Measurements from ENCODE around the gene RAB33B. TPM values are rescaled to one million over a fixed set of nuclear protein-coding genes. Genes with fewer than 3 reads are reported as not detected.

Gene RAB33B
- total and polyA plus RNA-seq, 9 of the 15 experiments (the other 6 are each of a cell fraction or from before 2014, with no cell fraction given) = 1.7 to 3.7 (median 3.0) TPM

GRCh38 chr4:139453041-139453370 lies 915 bp upstream of the RAB33B start (continued):
- TF ChIP-seq YY1 (IDR thresholded peaks at IDR 0.05; ENCODE audit: borderline replicate concordance in 1 of 3, control insufficient read depth in 1 of 3, extremely low read depth in 1 of 3, insufficient read depth in 3 of 3, insufficient read length in 1 of 3, insufficient replicate concordance in 2 of 3, low read depth in 1 of 3, low read length in 2 of 3) (no peak), NR0B1 (IDR thresholded peaks at IDR 0.05; ENCODE audit: partially characterized antibody) (no peak), HMBOX1 (IDR thresholded peaks at IDR 0.05) (peak; percentile 99), ZEB2 (IDR thresholded peaks at IDR 0.05) (peak; percentile 48; the same call in 1 of the 2 replicates), IRF9 (tag; IDR thresholded peaks at IDR 0.05) (no peak), MITF (IDR thresholded peaks at IDR 0.05) (peak; percentile 40), ZNF124 (CRISPR knock-in tag; IDR thresholded peaks at IDR 0.05) (no peak), CTCFL (IDR thresholded peaks at IDR 0.05; ENCODE audit: borderline replicate concordance, insufficient read depth, low read depth, low read length, poor library complexity, severe bottlenecking) (peak; percentile 29), MAFG (tag; conservative IDR thresholded peaks at IDR 0.05) (0 out of 2 replicates have a peak, but pooled peaks have one; percentile 3), PATZ1 (CRISPR knock-in tag; IDR thresholded peaks at IDR 0.05; ENCODE audit: borderline replicate concordance) (0 out of 2 replicates have a peak, but pooled peaks have one; percentile 54), C11orf30 (IDR thresholded peaks at IDR 0.05; ENCODE audit: low read depth) (0 out of 2 replicates have a peak, but pooled peaks have one; percentile 4)

All from K562 (cell line).